Embryonic facial prominence (tissue), 1 donor: ENCODE data around the gene ENPP6.
"Not testable (repeated sequence)": the region's sequence is repeated elsewhere in the genome, so short reads cannot be mapped to it uniquely, and the experiment has no call there.

Experiments used
- DNase-seq: peaks from one replicate; pipeline ENCODE4 v3.0.0-alpha.2; 2016; ENCODE audit errors: extremely low spot score

The ENPP6 gene

GRCh38 chr4:184235526-184235925 lies 17.9 kb upstream of the ENPP6 start:
- DNase-seq, result no peak

DNA sequence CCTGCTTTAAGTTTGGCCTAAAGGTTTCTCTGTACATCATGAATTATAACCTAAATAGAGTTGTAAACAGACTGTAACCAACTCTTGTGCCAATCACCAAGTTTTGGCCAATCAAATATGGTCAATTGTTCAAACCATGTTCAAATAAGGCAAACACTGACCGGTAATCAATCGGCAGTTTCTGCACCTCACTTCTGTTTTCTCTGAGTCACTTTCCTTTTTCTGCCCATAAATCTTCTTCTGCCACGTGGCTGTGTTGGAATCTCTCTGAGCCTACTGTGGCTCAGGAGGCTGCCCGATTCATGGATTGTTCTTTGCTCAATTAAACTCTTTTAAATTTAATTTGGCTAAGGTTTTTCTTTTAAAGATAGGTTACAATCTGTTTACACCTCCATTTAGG lies 16.5 kb upstream of the ENPP6 start:
- no peak for DNase-seq

GRCh38 chr4:184232975-184233374 lies 15.3 kb upstream of the ENPP6 start:
- no peak for DNase-seq

- no peak for DNase-seq
Measured at GRCh38 chr4:184232202-184232601, 14.5 kb upstream of the ENPP6 start.

- DNase-seq, result no peak
Measured at GRCh38 chr4:184231573-184231972, 13.9 kb upstream of the ENPP6 start.

DNA sequence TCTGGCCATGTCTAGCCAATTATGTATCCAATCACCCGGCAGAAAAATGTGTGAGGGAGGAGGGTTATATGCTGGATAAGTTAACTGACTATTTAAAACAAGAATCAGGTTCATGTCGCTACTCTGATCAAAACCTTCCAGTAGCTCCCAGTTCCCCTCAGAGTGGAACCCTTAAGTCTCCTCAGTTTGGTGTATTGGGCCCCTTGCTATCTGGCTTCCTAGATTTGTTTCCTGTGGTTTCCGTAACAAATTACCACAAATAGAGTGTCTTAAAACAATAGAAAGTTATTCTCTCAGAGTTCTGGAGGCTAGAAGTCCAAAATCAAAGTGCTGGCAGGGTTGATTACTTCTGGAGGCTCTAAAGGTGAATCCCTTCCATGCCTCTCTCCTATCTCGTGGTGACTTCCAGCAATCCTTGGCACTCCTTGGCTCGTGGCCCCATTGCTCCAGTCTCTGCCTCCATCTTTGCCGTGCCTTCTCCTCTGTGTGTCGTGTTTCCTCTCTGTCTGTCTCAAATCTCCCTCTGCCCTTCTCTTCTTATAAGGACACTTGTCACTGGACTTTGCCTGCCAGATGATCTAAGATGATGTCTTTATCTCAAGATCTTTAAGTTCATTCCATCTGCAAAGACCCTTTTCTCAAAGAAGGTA lies 10.5 kb upstream of the ENPP6 start:
- no peak for DNase-seq

GRCh38 chr4:184216515-184216914 lies 1.2 kb downstream of the ENPP6 start:
- DNase-seq, result no peak

DNA sequence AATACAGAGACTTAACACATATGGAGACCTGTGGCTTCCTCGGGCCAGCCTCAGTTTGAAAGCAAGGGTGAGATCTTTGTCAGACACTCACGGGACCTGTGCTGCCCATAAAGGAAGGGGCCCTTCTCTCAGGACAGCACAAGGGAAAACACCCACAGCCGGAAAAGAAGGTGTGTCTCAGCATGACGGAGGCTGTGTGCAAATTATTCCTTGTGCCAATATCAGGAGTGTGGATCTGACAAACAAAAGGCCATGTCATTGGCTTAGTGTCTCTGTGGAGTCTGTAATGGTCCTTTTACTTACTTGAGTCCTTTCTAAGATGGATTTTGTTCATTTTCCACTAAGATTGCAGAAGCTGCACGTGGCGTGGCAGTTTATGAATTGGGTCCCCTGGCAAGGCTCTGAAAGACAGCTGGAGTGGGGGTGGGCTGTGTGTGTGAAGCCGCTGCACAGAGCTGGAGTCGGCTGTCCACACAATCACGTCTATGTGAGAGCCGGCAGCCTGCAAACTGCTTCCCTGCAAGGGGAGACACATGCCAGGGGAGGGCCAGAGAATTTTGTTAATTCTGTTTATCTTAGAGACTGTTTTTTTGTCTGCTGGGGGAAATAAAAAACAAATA lies 1.9 kb downstream of the ENPP6 start:
- DNase-seq, result no peak

DNA sequence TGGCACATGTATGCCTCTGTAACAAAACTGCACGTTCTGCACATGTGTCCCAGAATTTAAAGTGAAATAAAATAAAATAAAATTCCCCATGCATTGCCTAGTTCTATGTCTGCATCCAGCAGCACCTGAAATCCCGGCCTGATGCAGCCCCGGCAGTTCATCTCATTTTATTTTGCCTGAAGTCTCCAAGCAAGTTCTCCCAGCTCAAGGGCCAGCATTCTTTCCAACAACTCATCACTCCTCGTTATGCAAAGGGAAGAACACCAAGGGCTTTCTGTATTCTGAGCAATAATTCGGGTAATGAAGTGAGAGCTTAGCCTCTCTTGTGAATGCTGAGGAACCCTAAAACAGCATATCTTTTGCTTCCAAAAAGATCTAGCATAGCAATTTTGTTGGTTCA lies 2.7 kb downstream of the ENPP6 start:
- no peak for DNase-seq

GRCh38 chr4:184207734-184208607 lies 9.7 kb downstream of the ENPP6 start:
- DNase-seq, result not testable (repeated sequence)

DNA sequence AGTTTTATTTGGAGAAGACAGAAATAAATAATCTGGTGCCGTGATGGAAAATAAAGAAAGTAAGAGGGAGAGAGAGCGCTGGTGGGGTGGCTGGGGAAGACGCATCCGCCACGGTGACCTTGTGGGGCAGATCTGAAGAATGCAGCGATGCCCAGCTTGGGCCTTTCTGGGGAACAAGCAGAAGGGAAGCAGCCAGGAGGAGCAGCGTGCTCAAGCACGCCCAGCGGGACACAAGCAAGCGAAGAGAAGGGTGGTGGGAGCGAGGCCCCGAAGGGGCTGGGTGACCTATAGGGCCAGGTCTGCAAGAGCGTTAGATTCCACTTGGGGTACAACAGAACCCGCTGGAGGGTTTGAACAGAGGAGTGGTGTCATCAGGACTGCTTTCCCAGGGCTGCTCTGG lies 12.4 kb downstream of the ENPP6 start:
- DNase-seq, result no peak

DNA sequence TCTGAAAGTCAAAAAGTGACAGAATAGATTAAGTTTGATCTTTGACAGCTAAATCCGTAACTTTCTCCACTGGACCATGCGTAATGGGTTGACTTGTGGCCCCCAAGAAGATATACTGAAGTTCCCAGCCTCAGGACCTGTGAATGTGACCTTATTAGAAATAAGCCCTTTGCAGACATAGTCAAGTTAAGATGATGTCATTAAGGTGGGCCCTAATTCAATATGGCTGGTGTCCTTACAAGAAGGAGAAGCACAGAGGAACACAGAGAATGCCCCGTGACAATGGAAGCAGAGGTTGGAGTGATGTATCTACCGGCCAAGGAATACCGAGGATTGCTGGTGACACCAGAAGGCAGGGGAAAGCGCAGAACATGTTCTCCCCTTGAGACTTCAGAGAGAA lies 14.4 kb downstream of the ENPP6 start:
- no peak for DNase-seq

- DNase-seq, result no peak
Measured at GRCh38 chr4:184201179-184201578, 16.5 kb downstream of the ENPP6 start.

DNA sequence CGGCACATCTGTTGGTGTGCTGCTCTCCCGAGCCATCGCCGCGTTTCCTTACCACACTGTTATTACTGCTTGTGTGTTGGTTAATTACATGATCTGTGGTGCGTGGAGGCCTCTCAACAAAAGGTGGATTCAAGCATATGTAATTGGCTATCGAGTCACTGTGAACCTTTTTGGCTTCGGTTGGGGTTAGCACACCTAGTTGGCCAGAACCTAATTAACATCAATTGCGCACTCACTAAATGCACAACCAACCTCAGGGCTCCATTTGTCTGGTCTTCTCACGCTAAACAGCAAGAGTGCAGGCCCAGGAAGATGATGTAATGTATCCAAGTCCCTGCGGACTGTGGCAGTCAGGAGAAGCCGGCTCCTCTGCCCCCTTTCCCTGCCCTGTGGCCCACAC lies 17.4 kb downstream of the ENPP6 start:
- no peak for DNase-seq

- DNase-seq, result no peak
Measured at GRCh38 chr4:184199780-184200179, 17.9 kb downstream of the ENPP6 start.

- no peak for DNase-seq
Measured at GRCh38 chr4:184198190-184198589, 19.5 kb downstream of the ENPP6 start.

- DNase-seq, result no peak
Measured at GRCh38 chr4:184197536-184198082, 20.1 kb downstream of the ENPP6 start.

GRCh38 chr4:184196730-184197385 lies 20.8 kb downstream of the ENPP6 start:
- no peak for DNase-seq

DNA sequence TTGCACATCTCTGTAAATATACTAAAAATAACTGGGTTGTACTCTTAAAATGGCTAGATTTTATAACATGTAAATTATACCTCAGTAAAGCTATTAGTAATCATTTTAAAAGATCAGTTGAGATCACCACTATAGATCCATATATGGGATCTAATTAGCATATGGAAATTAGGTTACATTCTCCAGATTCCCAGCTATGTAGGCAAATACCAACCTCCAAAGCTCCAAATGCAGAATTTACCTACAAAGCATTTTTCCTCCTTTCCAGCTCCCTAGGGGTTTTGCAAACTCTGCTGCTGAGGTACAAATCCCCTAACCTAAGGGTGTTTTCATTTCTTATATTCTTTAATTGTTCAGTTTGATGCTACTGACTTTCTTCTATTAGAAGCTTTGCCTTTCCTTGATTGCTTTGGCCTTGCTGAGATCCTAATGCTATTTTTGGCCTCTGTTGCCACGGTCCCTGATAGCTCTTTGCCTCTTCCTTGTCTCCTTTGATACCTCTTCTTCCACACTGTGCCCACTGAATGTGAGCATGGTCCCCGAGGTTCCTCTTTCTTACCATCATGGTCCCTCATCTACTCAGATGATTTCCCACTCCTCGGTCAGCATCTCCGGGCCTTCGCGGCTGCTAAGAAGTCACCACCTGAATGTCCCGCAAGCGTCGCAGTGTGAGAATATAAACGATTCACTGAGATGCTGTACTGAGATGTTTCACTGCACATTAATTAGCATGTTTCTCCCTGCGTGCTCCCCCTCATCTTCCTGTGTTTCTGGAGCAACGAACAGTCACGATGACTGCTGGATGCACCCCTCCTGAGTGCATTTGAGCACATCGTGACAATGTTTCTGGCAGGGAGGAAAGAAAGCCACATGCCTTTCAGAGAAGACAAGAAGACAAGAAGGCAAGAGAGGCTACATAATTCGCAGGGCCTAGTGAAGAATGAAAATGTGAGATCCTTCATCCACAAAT lies 23.8 kb downstream of the ENPP6 start:
- no peak for DNase-seq

DNA sequence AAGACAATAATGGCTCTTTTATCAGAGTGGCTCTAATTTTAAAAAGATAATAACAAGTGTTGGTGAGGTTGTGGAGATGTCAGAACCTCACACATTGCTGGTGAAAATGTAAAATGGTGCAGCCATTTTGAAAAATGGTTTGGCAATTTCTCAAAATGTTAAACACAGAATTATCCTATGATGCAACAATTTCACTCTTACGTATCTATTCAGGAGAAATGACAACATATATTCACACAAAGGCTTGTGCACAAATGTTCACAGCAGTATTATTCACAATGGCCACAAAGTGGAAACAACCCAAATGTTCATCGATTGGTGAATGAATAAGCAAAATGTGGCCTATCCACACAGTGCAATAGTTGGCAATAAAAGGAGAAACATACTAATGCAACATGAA lies 24.7 kb downstream of the ENPP6 start:
- no peak for DNase-seq

DNA sequence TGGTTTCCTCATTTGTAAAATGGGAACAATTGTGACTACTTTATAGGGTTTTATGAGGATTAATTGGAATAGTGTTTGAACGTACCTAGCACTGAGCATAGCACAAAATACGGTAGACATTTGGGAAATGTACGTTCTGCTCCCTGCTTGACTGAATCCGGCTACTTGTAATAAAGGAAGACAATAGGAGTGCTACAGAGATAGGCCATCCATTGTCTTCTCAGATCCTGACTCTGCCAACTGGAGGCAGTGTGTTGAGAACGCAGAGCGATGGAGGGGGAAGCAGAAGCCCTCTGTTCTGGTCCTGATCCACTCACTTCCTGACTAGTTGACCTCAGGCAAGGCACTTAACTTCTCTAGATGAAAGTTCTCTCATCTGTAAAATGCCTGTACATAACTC lies 26.4 kb downstream of the ENPP6 start:
- DNase-seq, result no peak
